ENCODE results near the gene ST6GALNAC3.
"Not testable (repeated sequence)": the region's sequence is repeated elsewhere in the genome, so short reads cannot be mapped to it uniquely, and the experiment has no call there.

ST6GALNAC3 gene
- total RNA-seq: 0 to 0.28 reads per million in 2 donors

DNA sequence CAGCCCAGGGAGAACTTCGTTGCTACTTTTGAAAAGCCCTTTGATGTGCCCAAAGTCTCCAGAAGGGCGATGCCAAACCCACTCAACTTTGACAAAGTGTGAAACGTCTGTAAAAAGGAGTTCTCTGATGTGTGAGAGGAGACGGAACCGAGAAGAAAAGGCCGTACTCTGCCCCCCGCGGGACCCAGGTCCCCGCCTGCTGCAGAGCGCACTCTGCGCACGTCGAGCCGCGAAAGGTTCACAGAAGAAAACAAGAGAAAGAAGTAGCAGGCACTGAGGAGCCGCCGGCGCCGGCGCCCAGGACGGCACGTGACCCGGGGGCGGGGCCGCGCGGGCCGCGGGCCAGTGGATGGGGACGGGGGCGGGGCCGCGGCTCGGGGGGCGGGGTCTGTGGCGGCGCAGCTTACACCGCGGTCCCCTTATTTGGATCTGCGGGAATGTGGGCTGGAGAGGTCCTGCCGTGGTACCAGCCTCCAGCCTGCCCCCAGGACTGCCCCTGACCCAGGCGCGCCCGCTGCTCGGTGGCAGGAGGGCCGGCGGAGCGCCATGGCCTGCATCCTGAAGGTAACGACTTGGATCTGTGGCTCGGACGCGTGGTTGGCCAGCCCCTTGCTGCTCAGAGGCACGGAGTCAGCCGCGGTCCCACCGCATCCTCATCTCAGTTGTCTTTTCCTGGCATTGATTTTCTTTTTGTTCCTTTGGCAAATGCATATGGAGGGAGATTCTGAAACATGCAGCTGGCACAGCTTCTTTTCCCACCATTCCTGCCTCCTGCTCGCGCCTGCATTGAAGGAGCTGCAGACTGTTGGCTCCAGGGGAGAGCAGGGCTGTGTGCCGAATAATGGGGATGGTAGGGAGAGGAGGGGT, at the start of gene ST6GALNAC3:
ST6GALNAC3 (plus strand) TSS at position 426 of the 867 bp plus-strand sequence.
- DNase-seq: peak; percentile 63

DNA sequence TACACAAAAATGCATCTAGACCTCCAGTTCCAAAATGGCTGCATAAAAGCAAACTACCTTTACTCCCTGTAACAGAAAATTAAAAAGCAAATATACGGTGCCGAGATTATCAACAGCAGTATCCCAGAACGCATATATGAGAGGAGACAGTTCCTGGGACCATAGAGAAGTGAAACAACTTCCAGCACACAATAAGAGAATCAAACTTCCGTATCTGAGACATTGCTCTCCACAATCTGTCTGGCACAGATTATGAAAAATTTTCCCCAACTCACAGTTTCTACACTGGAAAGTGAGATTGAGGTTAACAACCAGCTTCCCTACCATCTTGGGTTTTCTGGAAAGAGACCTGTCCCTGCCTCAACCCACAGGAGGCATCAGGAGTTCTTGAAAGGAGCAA, 47.2 kb upstream of the ST6GALNAC3 start:
- DNase-seq: no peak

DNA sequence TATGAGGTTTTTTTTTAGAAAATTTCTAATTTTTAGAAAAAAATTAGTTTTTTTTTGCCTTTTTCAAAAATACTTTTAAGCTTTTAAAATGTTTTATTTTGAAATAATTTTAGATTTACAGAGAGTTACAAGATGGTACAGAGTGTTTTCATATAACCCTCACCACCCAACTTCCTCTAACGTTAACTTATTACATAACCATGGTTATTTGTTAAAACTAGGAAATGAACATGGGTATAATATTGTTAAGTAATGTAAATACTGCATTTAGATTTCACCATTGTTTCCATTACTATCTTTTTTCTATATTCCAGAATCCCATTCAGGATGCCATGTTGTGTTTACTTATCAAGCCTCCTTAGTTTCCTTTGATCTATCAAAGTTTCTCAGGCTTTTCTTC, 45.2 kb upstream of the ST6GALNAC3 start:
- no peak for DNase-seq

DNA sequence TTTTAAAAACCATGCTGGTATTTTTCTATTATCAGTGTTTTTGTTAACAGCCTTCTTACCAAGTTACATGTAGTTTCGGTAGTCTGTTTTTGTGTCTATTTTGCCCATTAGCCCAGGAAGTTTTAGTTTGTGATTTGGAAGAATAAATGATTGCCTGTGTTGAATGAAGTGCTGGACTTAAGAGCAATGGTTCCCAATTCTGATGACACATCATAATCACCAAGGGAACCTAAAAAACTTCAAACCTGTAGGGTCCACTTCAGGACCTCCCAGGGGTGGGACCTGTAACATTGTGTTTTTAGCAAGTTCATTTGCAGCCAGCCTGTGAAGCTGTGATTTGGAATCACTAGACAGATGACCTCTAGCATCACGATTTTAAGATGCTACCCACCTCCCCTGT, 43.0 kb upstream of the ST6GALNAC3 start:
- no peak for DNase-seq

DNA sequence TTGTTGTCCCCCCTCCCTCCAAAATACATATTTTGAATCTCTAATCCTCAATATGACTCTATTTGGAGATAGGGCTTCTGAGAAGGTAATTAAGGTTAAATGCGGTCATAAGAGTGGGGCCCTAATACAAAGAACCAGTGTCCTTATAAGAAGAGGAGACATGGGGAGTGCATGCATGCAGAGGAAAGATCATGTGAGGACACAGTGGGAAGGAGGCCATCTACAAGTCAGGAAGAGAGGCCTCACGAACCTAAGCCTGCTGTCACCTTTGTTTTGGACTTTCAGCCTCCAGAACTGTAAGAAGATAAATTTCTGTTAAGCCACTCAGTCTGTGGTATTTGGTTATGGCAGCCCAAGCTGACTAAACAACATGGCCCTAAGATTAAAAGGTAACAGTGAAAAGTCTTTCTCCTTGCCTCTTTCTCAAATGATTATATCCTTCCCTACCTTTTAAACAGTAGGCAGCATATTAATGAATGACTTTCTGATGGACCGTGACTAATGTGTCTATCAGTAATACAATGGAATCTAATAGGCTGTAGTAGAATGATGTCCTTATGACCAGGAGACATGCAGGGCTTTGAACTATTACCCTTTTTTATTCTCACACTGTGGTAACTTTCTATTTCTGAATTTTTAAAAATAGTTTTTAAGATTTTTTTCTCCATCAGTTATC, 40.6 kb upstream of the ST6GALNAC3 start:
- no peak for DNase-seq

DNA sequence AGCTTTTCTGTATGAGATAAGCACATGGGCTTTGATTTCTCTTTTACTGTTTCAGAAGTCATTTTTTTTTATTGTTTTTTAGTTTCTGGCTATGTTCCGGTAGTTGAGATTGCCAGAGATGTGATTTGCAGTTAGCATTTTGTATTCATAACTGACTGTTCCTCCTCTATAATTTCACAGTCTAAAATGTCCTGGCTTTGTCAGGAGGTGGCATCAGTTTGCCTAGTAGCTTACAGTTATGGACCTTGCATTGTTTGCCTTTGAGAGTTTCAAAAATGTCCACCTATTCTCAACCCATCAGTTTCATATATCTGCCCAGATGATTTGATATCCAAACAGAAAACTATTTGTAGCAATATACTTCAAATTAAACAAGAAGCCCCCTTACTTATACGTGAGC, 39.5 kb upstream of the ST6GALNAC3 start:
- DNase-seq: no peak

DNA sequence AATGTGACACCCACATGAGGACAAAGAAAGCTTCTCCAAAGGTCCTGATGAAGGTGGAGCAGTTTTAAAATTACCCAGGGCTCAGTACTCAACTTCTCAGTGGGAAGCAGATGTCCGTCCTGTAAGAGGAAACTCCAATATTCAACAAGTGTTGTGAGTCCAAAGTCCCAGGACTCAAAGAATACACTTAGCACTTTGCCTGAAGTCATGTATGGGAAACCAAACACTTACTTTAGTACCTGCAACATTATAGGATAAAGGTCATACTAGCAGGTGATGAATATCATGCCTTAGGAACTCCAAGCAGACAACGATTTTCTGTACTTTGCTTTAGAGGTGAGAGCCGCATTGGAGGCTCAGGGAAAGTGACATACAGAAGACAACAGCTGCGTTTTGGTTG, 37.2 kb upstream of the ST6GALNAC3 start:
- DNase-seq: no peak

DNA sequence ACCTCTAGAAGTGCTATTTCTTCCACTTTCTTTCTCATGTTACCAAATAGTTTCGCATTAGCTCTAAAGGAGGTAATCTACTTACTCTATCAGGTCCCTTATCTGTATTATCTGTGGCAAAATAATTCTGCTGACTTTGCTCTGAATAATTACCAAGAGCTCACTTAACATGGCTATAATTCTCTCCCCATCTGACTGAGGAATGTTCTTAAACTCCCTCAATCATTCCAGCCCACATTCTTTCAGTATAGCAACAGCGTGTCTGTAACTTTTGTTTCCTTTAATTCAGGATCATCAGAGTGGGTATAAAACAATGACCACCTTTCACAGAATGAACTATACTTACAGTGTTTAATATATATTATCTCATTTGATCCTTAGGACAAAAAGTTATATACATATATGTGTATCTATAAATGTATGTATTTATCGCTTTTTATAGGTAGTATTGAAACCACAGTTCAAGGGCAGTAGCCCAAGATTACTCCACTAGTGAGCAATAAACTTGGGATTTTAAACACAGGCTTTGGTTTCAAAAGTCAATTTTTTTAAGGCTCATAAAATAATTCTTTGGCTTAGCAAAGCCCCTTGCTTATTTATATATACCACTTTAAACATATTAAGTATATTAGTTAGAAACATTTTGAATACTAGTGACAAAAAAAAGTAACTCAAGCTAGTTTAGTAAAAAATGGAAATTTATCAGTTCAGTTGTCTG, 36.1 kb upstream of the ST6GALNAC3 start:
- DNase-seq: no peak

DNA sequence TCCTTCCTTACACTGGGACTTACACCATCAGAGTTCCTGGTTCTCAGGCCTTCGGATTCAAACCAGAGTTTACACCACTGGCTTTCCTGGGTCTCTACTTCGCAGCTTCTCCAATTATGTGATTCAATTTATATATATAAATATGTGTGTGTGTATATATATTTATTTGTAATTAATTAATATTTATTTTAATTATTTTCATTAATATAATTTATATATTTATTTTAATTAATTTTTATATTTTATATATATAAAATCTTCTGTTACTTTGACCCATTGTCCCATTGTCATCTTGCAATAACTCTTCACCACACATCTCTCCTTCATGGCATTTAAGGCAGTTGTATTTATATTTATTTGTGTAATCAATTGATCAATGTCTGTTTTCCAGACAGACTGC, 28.4 kb upstream of the ST6GALNAC3 start:
- no peak for DNase-seq

DNA sequence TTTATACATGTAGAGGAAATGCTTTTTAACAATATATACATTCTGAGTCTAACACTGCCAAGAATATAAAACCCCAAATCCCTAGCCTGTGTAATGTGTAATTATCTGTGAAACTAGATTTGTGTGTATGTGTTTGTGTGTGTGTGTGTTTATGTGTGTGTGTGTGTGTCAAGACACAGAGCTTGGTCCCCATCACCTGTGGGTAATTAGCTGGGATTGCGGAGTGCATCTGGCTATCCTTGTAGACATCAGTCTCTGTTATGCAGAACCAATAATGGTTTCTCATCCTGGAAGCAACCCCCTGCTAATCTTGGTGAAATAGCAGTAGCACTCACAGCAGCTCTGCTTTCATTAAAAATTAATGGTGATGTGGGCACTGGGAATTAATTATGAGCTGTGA, 26.3 kb upstream of the ST6GALNAC3 start:
- no peak for DNase-seq

DNA sequence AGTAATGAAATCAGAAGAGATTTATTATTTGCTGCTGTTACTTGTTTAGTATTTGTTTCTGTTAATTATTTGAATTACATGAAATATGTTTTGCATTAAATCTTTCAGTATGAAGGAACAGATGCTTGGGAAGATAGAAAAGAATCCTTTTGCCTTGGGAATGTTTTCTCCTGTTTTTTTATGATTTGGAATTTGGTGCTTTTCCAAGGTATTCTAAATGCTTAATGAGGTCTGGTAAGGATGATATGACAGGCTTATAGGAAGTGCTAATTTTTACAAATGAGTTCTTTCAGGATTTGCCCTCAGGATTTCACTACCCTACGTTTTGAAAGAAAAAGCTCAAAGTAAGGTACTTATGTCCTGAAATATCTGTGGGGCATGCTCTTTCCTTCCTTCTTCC, 25.6 kb upstream of the ST6GALNAC3 start:
- DNase-seq: no peak

DNA sequence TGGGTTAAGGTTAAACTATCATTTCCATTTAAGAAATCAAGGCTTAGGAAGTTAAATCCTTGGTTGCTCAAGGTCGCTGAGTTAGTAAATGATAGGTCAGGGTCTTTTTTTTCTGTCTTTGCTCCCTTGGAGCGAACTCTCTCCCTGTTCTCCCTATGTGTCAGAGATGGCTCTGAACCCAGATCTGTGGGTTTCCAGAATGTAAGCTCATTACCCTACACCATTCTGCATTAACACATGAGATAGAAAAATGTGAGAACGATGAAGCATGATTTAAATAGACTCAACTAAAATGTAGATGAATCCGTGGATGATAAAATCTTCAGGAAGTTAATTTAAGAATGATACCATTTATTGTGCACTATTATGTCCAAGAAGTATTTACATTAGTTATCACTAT, 25.0 kb upstream of the ST6GALNAC3 start:
- DNase-seq: no peak

DNA sequence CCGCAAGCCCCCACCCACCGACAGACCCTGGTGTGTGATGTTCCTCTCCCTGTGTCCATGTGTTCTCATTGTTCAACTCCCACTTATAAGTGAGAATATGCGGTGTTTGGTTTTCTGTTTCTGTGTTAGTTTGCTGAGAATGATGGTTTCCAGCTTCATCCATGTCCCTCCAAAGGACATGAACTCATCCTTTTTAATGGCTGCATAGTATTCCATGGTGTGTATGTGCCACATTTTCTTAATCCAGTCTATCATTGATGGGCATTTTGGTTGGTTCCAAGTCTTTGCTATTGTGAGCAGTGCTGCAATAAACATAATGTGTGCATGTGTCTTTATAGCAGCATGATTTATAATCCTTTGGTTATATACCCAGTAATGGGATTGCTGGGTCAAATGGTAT, 24.5 kb upstream of the ST6GALNAC3 start:
- DNase-seq: not testable (repeated sequence)

DNA sequence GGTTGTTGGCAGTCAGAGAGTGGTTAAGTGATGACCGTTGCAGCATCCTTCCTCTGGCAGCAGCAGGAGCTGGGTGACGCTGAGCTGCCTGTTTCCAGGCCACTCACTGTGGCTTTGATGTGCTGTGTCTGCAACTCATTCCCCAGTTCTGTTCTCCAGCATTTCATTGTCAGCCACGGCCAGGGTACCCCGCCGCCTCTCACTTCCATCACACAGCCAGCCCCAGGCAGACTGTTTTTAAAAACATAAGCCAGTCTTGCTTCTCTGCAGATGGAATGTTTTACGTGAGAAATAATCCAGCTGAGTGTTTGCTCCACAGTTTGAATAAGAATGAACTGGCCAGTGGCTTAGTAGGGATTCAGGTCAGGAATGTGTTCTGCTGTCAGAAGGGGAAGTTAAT, 21.5 kb upstream of the ST6GALNAC3 start:
- DNase-seq: no peak

DNA sequence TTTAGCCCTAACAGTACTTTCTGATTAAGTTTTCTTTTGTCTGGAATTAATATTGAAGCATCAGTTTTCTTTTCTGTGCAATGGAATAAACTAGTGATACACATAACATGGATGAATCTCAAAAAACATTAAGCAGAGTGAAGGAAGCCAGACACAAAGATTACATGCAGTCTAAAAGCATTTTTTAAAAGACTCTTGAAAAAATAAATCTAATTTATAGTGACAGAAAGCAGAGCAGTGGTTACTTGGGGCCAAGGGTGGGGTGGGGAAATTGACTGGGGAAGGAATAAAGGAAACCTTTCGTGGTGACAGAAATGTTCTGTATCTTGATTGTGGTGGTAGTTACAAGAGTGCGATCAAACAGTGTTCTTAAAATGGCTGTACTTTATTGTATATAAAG, 20.2 kb upstream of the ST6GALNAC3 start:
- no peak for DNase-seq

DNA sequence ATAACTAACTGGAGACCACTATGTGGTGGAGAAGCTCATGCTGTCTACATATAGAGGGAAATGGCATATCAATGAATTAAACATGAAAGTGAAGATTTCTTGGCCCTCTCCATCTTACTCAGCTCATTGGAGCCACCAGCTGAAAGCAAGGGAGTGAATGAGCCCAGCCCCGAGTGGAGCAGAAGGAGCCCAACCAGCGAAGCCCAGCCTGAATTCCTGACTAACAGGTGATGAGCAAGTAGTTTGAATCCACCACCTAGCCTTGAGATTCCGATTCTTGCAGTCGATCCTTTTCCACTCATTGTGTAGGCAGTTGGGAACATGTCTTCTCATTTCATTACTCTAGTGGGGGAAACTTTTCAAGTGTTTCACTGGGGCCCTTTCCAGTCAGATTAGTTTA, 18.6 kb upstream of the ST6GALNAC3 start:
- DNase-seq: no peak

DNA sequence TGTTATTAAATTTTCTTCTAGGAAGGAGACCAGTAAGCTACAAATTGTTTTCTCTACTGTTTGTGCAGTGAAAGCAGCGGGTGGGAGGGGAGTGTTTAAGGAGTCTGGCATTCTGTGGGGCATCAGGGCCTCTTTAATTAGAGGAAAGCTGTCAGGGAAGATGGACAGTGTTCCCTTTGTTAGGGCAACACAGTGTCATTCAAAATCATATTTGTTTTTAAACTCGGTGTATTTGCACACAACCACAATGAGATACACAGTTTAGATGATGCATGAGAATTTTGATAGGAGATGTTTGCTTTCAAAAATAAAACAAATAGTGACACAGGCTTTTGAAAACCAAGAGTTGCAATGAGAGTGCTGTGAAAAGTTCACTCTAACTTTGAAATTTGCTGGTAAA, 15.1 kb upstream of the ST6GALNAC3 start:
- DNase-seq: no peak

DNA sequence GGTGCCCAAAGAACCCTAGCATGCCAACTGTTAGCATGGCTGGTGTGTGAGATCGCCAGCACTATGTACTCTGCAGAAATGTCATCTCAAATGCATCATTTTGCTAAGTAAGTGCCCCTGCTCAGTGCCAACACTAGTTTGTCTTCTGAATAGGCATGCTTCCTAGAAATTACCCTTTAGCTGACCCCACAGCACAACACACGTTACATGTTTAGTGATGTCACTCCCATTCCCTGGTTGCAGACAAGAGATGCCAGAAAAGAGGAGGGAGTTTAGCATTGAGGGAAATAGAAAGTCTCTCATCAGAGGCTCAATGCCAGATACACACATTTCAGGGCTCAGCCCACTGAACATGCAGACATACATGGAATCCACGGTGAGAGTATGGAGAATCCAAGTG, 9.3 kb upstream of the ST6GALNAC3 start:
- no peak for DNase-seq

DNA sequence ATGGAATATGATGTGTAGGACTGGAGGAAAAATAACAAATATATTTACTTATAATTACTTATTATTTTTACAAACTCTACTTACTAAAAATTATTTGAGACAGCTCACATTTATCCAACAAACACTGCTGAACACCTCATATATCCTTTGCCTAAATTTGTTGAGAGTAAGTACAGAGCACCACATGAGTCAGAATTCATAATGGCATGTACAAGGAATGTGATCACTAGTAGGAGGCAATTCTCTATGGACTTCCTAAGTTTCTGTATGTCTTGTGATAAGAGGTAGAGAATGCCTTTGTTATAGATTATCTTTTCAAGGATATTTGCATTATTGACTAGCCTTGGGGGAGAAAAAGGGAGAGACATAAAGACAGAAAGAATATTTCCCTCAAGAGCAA, 8.2 kb upstream of the ST6GALNAC3 start:
- DNase-seq: no peak

DNA sequence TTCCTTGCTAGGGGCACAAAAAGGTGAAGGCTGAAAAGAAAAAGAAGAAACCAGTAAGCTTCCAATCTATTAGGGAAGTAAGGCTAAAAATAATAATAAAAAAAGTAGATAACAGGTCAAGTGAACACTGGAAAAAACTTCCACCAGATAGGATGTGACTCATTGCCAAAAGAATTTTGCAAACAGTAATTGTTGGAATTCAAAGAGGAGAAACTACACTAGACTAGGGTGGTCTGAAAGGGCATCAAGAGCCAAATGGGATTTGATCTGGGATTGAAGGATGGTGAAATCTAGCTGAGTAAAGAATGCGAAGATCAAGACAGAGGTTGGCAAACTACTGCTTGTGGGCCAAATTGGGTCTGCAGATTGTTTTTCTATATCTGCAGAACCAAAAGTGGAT, 6.0 kb upstream of the ST6GALNAC3 start:
- DNase-seq: no peak

DNA sequence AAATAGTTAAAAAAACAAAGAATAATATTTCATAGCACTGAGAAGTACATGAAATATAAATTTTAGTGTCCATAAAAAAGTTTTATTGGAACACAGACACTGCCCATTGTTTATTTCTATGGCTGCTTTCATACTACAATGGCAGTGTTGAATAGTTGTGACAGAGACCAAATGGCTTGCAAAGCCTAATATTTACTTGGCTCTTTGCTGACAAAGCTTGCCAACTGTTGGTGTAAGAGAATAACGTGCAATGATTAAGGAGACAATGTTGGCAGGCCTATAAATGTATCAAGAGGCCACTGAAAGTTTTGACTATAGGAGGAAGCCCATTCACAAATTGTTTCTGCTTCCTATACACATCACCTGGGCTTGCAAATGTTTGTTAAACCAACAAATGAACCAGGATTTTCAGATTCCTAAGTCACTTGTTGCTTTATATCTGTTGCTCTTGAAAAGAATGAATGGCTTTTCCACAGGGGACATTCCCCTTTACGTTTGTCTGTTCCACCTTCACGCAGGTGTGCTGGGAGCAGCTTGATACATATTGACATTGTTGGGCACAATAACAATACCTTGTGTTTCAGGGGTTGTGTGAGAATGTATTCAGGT, 5.5 kb upstream of the ST6GALNAC3 start:
- no peak for DNase-seq

DNA sequence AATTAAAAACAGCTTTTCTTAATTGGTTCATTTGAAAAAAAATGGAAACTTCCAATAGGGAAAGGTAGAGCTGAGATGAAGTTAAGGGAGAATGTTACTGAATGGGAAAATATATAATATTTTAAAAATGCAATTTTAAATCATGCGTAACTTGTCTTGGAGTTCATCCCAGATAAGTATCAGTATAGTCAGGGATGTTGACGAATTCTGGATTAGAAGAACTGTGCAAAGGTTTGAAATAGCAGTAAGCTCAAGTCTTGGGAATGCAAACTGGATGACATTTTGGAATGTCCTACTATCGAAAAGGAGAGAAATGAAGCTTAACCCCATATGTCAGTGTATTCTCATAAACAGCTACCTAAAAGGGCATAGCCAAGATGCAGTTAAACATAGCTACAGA, 4.0 kb upstream of the ST6GALNAC3 start:
- DNase-seq: no peak

DNA sequence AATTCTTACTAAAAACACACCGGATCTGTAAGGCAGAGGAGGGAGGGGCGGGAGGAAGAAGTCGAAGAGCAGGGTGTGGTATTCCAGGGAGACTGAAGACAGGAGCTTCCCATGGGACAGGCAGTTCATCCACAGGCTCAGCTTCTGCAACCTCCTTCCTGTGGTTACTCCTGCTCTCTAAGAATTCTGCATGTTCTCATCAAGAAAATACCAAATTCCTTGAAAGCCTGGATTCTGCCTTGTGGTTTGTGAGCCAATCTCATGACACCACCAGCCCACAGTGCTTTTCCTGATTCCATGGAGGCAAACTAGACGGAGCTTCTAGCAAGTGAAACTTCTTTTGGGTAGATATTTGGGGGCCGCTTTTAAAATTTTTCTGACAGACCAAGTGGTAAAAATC, 1.1 kb upstream of the ST6GALNAC3 start:
- no peak for DNase-seq

DNA sequence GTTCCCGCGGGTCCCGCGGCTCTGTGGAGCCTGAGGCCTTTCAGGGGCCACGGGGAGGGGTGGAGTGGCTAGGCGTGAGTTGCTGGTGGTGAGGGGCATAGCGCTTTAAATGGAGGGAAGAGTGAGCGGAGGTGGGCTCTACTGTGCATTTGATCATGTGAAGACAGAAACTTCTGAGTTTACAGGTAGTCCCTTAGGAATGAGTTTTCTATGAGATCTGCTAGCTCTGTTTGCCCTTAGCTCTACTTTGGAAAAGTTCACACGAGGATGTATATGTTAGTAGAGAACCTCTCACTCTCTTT, 593 bp downstream of the ST6GALNAC3 start:
- DNase-seq: no peak

Data from T-helper 9 cell (primary cell).